GM13976 (cell line): Measurements from ENCODE around the gene THSD4.

ENCODE experiments used
- DNase-seq: peaks from one replicate; pipeline ENCODE4 v3.0.0; 2012; ENCODE audit warnings: low spot score
- in situ Hi-C: fragments of 300-500 bp; cut with MboI; formaldehyde crosslinking; loops from one replicate; pipeline ENCODE4 v1.12.0; 2022; ENCODE audit warnings: low sequenced_read_pairs, mixed read lengths, inconsistent platforms; ENCODE audit not compliant: unreplicated experiment
- TF ChIP-seq, protein P1 (sequence below): IDR thresholded peaks from 2 replicates; pipeline ENCODE4 v1.5.1; 2012; ENCODE audit warnings: borderline replicate concordance, mild to moderate bottlenecking; ENCODE audit not compliant: insufficient read depth; ENCODE audit errors: extremely low read depth, missing control alignments, control extremely low read depth

The THSD4 gene

DNA sequence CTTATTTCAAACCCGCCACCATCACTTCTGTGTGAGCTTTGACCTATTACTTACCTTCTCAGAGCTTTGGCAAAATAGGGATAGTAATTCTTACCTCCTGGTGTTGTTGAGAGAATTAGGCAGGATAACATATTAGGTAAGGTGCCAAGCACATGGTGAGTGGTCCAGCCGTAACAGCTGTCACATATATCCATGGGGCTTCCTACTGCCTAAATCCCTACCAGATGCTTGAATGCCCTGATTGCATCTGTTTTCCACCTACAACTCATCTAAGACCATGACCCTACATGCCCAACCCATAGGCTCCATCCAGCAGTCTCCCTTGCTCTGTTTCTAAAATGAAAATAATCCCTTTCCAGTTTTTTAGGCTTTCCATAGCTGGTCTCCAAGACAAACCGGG is 532.8 kb downstream of the THSD4 start:
- no peak for DNase-seq
- in situ Hi-C loops: no loop called here
- TF ChIP-seq, protein P1, sequence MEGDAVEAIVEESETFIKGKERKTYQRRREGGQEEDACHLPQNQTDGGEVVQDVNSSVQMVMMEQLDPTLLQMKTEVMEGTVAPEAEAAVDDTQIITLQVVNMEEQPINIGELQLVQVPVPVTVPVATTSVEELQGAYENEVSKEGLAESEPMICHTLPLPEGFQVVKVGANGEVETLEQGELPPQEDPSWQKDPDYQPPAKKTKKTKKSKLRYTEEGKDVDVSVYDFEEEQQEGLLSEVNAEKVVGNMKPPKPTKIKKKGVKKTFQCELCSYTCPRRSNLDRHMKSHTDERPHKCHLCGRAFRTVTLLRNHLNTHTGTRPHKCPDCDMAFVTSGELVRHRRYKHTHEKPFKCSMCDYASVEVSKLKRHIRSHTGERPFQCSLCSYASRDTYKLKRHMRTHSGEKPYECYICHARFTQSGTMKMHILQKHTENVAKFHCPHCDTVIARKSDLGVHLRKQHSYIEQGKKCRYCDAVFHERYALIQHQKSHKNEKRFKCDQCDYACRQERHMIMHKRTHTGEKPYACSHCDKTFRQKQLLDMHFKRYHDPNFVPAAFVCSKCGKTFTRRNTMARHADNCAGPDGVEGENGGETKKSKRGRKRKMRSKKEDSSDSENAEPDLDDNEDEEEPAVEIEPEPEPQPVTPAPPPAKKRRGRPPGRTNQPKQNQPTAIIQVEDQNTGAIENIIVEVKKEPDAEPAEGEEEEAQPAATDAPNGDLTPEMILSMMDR: no peak

DNA sequence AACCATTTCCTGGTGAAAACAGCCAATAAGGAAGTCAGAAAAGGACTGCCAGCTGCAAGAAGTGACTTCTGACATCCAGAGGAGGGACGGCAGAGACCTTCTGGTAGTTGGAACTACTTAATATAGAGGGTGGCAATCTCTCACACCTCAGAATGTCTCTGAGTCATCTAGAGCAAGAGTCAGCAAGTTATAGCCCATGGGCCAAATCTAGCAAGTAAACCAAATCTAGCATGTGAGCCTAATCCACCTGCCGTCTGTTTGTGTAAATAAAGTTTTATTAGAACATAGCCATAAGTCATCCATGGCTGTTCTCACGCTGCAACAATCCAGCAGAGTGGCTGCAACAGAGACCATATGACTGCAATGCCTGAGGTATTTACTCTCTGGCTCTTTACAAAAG is 534.6 kb downstream of the THSD4 start:
- TF ChIP-seq, protein P1: no peak
- no peak for DNase-seq
- in situ Hi-C loops: no loop called here

DNA sequence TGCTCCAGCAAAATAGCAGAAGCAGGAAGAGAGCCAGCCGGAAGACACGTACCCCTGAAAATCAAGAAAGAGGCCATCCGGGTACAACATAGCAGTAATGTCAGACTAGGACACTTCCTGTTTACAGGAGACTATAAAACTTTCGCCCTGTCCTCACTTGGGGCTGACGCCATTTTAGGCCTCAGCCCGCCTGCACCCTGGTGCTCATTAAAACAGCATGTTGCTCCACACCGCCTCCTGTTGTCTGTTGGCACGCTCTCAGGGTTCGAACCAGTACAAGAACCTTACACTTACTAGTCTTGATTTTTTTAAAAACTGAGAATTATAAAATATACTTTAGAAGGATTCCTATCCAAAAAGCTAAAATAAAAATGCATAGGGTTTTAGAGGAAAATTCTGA is 535.3 kb downstream of the THSD4 start:
- in situ Hi-C loops: no loop called here
- DNase-seq: no peak
- TF ChIP-seq, protein P1: no peak

DNA sequence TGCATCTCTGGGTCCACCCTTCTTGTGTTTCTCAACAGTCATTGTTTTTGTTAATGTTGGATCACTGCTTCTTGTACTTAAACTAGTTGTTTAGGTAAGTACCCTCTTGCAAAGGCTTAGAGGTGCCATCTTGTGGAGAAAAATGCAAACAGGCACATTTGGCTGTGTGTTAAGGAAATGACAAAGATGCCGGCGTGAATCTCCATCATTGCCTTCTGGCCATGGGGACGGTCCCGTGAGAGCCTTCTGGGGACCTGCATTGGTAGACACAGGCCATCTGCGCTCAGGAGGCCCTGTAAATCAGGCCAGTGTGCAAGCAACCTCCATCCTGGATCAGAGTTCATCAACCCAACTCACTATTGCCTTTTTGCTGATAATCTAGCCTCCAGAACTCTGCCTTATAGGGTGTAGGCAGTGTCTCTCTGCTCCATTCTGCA is 536.5 kb downstream of the THSD4 start:
- TF ChIP-seq, protein P1: peak; percentile 16
- in situ Hi-C loops: no loop called here
- DNase-seq: peak; percentile 20

DNA sequence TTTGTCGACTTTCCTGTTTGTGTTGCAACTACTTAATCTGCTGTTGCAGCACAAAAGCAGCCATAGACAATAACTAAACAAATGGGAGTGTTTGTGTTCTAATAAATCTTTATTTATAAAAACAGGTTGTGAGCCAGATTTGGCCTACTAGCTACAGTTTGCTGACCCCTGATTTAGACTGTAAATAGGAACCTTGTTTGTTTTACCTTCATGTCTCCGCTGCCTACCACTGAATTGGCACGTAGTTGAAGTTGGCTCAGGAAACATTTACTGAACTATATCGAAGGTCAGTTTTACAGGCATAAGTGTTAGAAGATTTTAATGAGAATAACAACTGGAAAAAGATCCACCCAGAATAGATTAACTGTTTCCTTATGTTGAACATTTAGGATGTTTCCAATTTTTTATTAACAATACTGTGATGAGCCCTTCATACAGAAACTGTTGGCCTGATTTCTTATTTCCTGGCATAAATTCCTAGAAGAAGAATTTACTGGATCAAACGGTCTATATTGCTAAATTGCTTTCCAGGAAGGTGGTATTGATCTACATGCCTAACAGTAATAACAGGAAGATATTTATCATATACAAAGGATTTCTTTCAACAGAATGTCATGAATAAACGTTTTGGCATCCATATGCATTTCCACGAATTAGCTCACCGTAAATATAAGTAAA is 538.9 kb downstream of the THSD4 start:
- in situ Hi-C loops: no loop called here
- TF ChIP-seq, protein P1: no peak
- no peak for DNase-seq

DNA sequence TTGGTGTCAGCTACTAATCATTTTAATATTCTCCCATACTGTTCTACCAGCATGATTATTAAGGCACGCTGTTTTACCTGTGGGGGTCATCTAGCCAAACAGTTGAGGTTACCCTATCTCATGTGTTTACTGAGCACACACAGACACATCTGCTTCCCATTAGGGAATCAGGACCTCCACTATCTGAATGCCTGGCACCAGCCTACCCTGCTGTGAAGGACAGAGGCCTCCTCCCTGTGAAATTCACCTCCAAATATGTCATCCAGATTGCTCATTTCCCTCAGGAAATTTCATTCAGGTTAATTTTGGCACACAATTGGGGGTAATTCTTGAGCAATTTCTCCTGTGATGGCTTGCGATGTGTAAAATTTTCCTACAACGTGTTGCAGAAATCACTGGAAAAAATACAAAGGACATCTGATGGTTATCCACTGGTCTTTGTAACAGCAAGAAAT is 539.5 kb downstream of the THSD4 start:
- TF ChIP-seq, protein P1: no peak
- in situ Hi-C loops: no loop called here
- DNase-seq: no peak
